HepG2 (cell line): ENCODE measurements around the gene CARHSP1. TPM values are rescaled to one million over a fixed set of nuclear protein-coding genes. Genes with fewer than 3 reads are reported as not detected.

Source experiments
- DRAP1 ChIP-seq: IDR thresholded peaks from 2 replicates; pipeline ENCODE4 v1.6.1; 2016; ENCODE audit warnings: missing genetic modification reagents, missing compliant biosample characterization
- EHMT2 ChIP-seq: fragments of 200-600 bp; sonication (generic); IDR thresholded peaks from 2 replicates; pipeline ENCODE4 v1.7.0; 2017; ENCODE audit warnings: antibody characterized with exemption, low read depth, low read length, borderline replicate concordance
- FOXJ3 ChIP-seq: sonication (generic); formaldehyde crosslinking; IDR thresholded peaks from 2 replicates; pipeline ENCODE4 v1.4.0; 2020; ENCODE audit warnings: missing genetic modification reagents, mild to moderate bottlenecking, borderline replicate concordance
- HNF4A ChIP-seq: sonication (generic); formaldehyde crosslinking; IDR thresholded peaks from 2 replicates; pipeline ENCODE4 v1.4.0; 2020; ENCODE audit warnings: missing genetic modification reagents
- IRF2 ChIP-seq: IDR thresholded peaks from 2 replicates; pipeline ENCODE4 v1.6.1; 2018; ENCODE audit warnings: missing genetic modification reagents, missing compliant biosample characterization
- ISX ChIP-seq: sonication (generic); formaldehyde crosslinking; conservative IDR thresholded peaks from 2 replicates; pipeline ENCODE4 v1.5.0; 2020; ENCODE audit warnings: missing genetic modification reagents
- MED13 ChIP-seq: sonication (generic); formaldehyde crosslinking; IDR thresholded peaks from 2 replicates; pipeline ENCODE4 v1.5.0; 2020; ENCODE audit warnings: missing genetic modification reagents
- MYC ChIP-seq: sonication (generic); formaldehyde crosslinking; IDR thresholded peaks from 2 replicates; pipeline ENCODE4 v1.9.0; 2021; ENCODE audit warnings: missing genetic modification reagents, borderline replicate concordance
- NPAS2 ChIP-seq: sonication (generic); formaldehyde crosslinking; IDR thresholded peaks from 2 replicates; pipeline ENCODE4 v1.8.0; 2022; ENCODE audit warnings: mild to moderate bottlenecking, missing genetic modification reagents, borderline replicate concordance
- PHB2 ChIP-seq: fragments of 450-650 bp; IDR thresholded peaks from 2 replicates; pipeline ENCODE4 v1.6.1; 2018; ENCODE audit not compliant: partially characterized antibody
- PREB ChIP-seq: sonication (generic); formaldehyde crosslinking; IDR thresholded peaks from 2 replicates; pipeline ENCODE4 v1.4.0; 2020; ENCODE audit warnings: missing genetic modification reagents
- SAP130 ChIP-seq: IDR thresholded peaks from 2 replicates; pipeline ENCODE4 v1.6.1; 2016; ENCODE audit warnings: low read depth
- SMAD1 ChIP-seq: sonication (generic); formaldehyde crosslinking; IDR thresholded peaks from 2 replicates; pipeline ENCODE4 v1.4.0; 2020; ENCODE audit warnings: missing genetic modification reagents, low read depth, mild to moderate bottlenecking, borderline replicate concordance
- UBTF ChIP-seq: sonication (generic); formaldehyde crosslinking; IDR thresholded peaks from 2 replicates; pipeline ENCODE4 v1.4.0; 2020; ENCODE audit warnings: mild to moderate bottlenecking, missing genetic modification reagents
- ZBTB21 ChIP-seq: sonication (generic); formaldehyde crosslinking; IDR thresholded peaks from 2 replicates; pipeline ENCODE4 v1.4.0; 2020; ENCODE audit warnings: missing genetic modification reagents
- ZBTB4 ChIP-seq: sonication (generic); formaldehyde crosslinking; IDR thresholded peaks from 2 replicates; pipeline ENCODE4 v1.4.0; 2020; ENCODE audit warnings: missing genetic modification reagents, mild to moderate bottlenecking, borderline replicate concordance
- ZNF331 ChIP-seq: sonication (generic); formaldehyde crosslinking; IDR thresholded peaks from 2 replicates; pipeline ENCODE4 v1.4.0; 2020; ENCODE audit warnings: missing genetic modification reagents
- ZNF343 ChIP-seq: sonication (generic); formaldehyde crosslinking; IDR thresholded peaks from 2 replicates; pipeline ENCODE4 v1.4.0; 2020; ENCODE audit warnings: mild to moderate bottlenecking, missing genetic modification reagents
- ZNF652 ChIP-seq: IDR thresholded peaks from 2 replicates; pipeline ENCODE4 v1.6.1; 2016; ENCODE audit warnings: low read depth, borderline replicate concordance
- ZNF660 ChIP-seq: sonication (generic); formaldehyde crosslinking; IDR thresholded peaks from 2 replicates; pipeline ENCODE4 v1.5.1; 2020; ENCODE audit warnings: mild to moderate bottlenecking, low read depth, missing genetic modification reagents, borderline replicate concordance
- polyA plus RNA-seq, 8 experiments: library from polyadenylated mRNA; depleted of rRNA in 3 of 8; stranded (reverse) in 7 of 8; unstranded in 1 of 8; fragments of >200 nt; fragmentation: Illumina TruSeq in 4 of 8; extraction: Trizol in 4 of 8; gene quantifications; 2 replicates each; pipeline versions ENCODE4 v1.2.1 to v1.2.3, GENCODE V29; 2011 to 2016; ENCODE audit warnings: low read depth in 4 of 8, missing spikeins in 1 of 8, mixed read lengths in 1 of 8; ENCODE audit not compliant: insufficient read depth in 1 of 8
- total RNA-seq, 5 experiments: library from RNA; depleted of rRNA; stranded (reverse); fragments of >200 nt; fragmentation: Illumina TruSeq; extraction: Trizol; gene quantifications; 2 replicates each; pipeline ENCODE4 v1.2.3, GENCODE V29; 2016; ENCODE audit warnings: low read depth in 1 of 5

The CARHSP1 gene
- total and polyA plus RNA-seq, 2 of the 13 experiments (the other 11 are each of a cell fraction or from before 2014, with no cell fraction given), result 173 to 345 TPM

- no peak for TF ChIP-seq ZNF660
- TF ChIP-seq ISX (CRISPR knock-in tag), result no peak
- TF ChIP-seq ZNF343 (CRISPR knock-in tag), result no peak; the same call in 1 of the 2 replicates
- TF ChIP-seq ZBTB21 (CRISPR knock-in tag), result no peak
- TF ChIP-seq SAP130 (CRISPR knock-in tag), result peak; percentile 98
- no peak for TF ChIP-seq PREB (CRISPR knock-in tag)
- no peak for TF ChIP-seq SMAD1
- TF ChIP-seq ZNF652, result no peak
- TF ChIP-seq UBTF (CRISPR knock-in tag), result peak; percentile 78
- no peak for TF ChIP-seq EHMT2
- peak; percentile 51; the same call in 1 of the 2 replicates for TF ChIP-seq DRAP1 (CRISPR knock-in tag)
- no peak for TF ChIP-seq PHB2
- TF ChIP-seq ZNF331 (CRISPR knock-in tag), result peak; percentile 94
- TF ChIP-seq MED13 (CRISPR knock-in tag), result 0 out of 2 replicates have a peak, but pooled peaks have one; percentile 2
- peak; percentile 72; the same call in 1 of the 2 replicates for TF ChIP-seq IRF2 (CRISPR knock-in tag)
- no peak for TF ChIP-seq NPAS2 (CRISPR knock-in tag)
- TF ChIP-seq FOXJ3 (CRISPR knock-in tag), result no peak
- TF ChIP-seq ZBTB4 (CRISPR knock-in tag), result no peak
- TF ChIP-seq MYC, result peak; percentile 89; the same call in 1 of the 2 replicates
- TF ChIP-seq HNF4A (CRISPR knock-in tag), result peak; percentile 57
These were observed 2.5 kb downstream of the CARHSP1 start (continued) for GRCh38 chr16:8866118-8866883.
